ENCODE results near the gene CIDEA.

CIDEA gene

GRCh38 chr18:12262748-12263147 is 8.6 kb downstream of the CIDEA start:
- DNase-seq = no peak
- intact Hi-C loops (cut with DNase I) = no loop called here

- DNase-seq = no peak
- intact Hi-C loops (cut with DNase I) = no loop called here
Measured at GRCh38 chr18:12264864-12265263, 10.7 kb downstream of the CIDEA start.

DNA sequence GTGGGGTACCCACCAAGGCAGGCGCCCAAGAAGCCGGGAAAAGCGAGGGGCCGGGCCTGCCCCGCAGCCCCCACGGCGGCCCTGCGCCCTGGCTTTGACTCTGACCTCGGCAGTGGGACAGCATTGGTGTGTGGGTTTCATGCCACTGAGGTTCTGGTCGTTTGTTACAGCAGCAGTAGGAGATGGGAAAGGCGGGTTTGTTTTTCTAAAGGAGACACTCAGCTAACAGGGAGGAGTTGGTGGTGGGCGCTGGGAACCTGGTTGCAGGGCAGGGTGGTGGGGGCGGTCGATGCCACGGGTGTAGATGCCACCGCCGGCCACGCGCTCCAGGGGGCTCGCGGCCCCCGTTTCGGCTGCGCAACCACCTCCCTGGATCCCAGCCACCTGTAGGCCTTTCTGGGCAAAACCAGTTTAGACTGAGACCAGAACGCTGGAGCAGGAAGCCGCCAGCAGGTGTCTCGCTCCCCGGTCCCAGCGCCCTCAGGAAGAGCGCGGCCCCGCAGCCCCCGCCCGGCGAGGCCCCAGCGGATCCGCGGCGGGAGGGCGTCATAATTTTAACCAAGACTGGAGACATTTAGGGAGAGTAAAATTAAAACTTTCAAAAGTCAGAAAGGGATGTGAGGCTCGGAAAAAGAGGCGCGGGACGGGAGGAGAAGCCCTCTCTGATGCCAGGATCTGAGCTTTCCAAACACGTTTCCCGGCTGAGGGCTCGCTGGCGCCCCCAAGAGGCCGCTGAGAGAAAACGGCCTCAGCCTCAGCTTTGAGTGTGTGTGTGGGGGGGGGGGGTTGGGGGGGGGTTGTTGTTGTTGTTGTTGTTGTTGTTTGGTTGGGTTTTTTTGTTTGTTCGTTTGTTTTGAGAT is 17.4 kb downstream of the CIDEA start:
- intact Hi-C loops (cut with DNase I) = no loop called here
- peak; percentile 35 to 95 (median 67) for DNase-seq

GRCh38 chr18:12274793-12275192 is 20.6 kb downstream of the CIDEA start:
- peak in 1 of 10 donors; percentile 46 for DNase-seq
- intact Hi-C loops (cut with DNase I) = no loop called here

DNA sequence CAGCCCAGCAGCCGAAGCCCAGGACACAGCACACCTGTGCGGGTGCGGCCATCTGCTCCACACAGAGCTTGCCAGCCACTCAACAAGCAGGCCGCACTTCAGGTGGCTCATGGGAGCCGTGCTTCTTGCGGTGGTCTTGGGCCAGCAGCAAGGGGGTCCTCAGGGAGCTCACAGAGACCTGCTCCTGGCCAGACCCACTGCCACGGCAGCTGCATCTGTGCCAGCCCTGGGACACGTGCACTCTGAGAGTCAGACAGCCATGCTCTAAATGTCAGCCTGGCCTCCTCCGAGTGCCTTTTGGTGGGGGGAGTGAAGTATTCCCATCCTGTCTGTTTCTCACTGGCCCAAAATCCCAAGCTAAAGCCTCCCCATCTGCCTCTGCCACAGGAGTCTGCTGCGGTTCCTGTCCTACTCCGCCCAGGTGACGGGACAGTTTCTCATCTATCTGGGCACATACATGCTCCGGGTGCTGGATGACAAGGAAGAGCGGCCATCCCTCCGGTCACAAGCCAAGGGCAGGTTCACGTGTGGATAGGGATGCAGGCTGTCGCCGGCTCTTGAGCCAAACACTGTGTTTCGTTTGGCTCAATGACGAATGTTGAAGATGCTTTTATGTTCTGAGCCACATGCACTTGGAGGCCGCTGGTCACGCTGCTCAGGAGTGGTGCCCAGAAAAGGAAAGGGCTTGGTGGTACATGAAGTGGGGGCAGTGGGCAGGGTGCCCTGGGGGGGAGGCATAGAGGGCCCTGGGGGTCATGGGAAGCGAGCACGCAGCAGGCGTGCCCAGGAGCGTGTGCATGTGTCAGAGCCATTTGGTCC is 22.8 kb downstream of the CIDEA start:
- intact Hi-C loops (cut with DNase I) = no loop called here
- peak in 3 of 10 donors; percentile 45 to 61 (median 54) for DNase-seq

GRCh38 chr18:12278215-12278671 is 24.1 kb downstream of the CIDEA start:
- intact Hi-C loops (cut with DNase I) = no loop called here
- peak in 3 of 10 donors; percentile 30 to 65 (median 42) for DNase-seq

DNA sequence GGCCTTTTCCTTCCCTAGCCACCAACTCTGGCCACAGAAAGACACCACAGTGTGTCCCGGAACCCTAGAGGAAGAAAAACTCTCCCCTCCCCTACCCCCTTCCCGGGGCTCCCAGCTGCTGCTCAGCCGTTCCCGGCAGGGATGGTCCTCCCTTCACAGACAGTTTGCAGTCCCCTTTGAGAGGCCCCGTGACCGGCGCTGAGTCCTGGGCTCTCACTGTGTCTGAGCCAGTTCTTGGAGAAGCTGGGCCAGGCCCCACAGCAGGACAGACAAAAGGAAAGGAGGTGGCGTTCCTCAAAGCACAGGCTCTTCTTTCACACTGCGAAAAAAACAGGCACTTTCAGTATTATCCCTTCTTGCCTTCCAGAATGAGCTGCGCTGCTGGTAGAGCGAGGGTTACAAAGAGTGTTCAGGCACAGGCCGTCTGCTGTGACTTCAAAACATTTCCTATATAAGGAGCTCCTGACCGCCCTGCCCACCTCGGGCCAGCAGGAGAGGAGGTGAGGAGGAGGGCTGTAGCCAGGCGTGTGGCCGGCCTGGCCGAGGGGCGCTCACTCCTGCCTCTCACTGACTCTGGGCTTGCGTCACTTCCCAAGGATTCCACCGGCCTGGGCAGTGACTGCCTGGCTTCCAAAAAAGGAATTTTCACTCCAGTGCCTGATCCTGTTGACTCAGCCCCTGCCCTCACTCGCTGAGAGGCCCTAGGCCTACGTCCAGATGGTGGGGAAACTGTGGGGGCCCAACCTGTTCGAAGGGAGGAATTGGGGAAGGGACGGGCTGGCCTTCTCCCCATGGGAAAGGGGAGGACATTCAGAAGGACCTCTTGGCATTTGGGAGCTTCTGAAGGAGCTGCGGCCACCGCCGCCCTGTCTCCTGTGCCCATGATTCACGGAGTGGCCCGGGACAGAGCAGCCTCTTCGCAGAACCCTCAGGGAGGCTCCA is 24.9 kb downstream of the CIDEA start:
- intact Hi-C loops (cut with DNase I) = no loop called here
- peak in 5 of 10 donors; percentile 20 to 89 (median 52) for DNase-seq

- intact Hi-C loops (cut with DNase I) = no loop called here
- peak in 2 of 10 donors; percentile 57 to 59 for DNase-seq
Measured at GRCh38 chr18:12279781-12280531, 25.8 kb downstream of the CIDEA start.

DNA sequence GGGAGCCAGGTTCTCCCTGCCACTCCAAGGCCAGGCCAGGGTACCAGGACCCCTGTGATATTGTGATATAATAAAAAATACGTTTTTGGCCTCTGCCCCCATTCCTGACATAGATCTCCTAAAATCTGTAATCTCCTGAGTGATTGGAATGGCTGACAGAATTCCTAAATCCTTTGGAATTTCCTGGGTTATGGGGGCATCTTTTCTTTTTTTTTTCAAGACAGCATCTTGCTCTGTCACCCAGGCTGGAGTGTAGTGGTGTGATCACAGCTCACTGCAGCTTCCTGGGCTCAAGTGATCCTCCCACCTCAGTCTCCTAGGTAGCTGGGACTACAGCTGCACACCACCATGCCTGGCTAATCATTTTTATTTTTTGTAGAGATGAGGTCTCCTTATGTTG is 27.7 kb downstream of the CIDEA start:
- no peak for DNase-seq
- intact Hi-C loops (cut with DNase I) = no loop called here

DNA sequence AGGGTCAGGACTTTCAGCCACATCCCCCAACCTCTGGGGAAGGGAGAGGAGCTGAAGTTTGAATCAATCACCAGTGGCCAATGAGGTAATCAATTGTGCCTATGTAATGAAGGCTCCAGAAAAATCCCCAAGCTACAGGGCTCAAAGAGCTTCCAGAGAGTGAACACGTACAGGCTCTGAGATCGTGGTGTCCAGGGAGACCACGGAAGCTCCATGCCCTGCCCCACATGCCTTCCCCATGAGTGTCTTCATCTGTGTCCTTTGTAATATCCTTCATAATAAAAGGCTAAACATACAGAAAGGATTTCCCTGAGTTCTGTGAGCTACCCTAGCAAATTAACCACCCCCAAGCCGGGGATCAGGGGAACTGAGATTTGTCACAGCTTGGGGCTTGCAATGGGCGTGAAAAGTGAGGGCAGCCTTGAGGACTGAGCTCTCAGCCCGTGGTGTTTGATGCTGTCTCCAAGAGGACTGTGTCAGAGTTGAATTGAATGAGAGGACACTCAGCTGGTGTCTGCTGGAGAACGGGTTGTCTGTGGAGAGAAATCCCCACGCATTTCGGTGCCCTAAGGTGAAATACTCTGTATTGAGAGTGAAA is 28.4 kb downstream of the CIDEA start:
- DNase-seq = peak in 2 of 10 donors; percentile 20 to 50
- intact Hi-C loops (cut with DNase I) = no loop called here

DNA sequence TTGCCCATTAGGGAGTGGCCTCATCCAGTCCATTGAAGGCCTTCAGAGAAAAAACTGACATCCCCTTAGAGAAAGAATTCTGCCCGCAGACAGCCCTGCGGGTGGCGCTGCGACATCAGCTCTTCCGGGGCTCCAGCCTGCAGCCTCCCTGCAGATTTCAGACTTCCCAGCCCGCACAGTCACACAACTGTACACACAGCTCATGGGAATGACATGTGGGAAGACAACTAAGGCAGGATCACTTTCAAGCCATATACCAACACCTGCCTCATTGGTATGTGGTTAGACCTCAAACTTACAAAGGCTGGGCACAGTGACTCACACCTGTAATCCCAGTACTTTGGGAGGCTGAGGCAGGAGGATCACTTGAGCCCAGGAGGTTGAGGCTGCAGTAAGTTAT is 29.1 kb downstream of the CIDEA start:
- peak in 2 of 10 donors; percentile 16 to 49 for DNase-seq
- intact Hi-C loops (cut with DNase I) = no loop called here

GRCh38 chr18:12283666-12284065 is 29.5 kb downstream of the CIDEA start:
- intact Hi-C loops (cut with DNase I) = no loop called here
- DNase-seq = no peak

DNA sequence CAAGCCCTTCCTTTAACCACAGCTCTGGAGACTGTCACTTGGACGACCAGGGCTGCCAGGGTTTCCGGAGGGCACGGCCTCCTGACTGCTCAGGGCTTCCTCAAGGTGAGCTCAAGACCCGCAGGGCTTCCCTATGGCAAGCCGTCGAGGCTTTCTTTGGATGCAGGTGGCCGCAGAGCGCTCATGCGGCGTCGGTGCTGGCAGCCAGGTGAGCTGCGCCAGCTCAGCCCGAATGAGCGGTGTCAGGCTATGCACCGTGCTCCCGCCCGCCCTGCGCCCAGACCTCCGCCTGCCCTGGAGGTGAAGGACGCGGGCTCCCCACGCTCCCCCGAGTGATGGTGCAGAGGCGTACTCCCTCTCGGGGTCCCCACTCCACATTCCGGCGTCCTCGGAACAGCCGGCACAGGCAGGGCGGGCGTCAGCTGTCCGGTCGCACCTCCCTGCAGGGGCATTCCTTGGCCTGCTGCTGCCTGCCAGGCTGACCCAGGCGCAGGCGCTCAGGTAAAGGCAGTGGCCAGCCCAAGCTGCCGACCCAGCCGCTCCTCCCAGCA is 33.0 kb downstream of the CIDEA start:
- DNase-seq = peak in 2 of 10 donors; percentile 29 to 77
- intact Hi-C loops (cut with DNase I) = no loop called here

DNA sequence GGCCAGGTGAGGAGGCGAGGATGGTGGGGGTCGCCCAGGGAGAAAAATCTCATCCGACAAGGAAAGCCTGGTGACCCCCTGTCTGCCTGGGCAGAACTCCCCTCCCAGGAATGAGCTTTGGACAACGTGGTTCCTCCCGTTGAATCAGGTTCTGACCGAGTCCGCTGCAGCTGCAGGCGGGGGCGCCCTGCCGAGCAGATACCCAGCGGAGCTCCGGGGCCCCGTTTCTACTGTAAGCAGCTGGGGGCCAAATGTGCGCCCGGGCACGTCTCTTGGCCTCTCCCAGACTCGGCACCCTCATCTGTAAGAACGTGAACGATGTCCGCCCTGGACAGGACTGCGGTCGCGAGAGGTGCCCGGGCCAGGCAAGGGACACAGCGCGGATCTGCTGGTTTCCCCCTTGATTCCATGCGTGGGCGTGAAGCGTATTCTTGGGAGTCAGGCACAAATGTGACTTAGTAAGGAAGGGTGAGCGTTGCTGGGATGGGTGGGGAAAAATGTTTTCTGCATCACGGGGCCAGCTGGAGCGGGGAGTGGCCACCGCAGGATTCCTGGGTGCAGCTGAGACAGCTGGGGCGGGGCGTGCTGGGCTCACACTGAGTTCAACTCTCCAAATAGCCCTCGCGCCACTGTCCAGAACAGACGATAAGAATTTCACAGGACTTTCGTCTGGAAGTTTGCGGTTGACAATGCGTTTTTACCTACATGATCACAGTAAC is 33.7 kb downstream of the CIDEA start:
- intact Hi-C loops (cut with DNase I) = no loop called here
- DNase-seq = peak in 5 of 10 donors; percentile 17 to 87 (median 77)

DNA sequence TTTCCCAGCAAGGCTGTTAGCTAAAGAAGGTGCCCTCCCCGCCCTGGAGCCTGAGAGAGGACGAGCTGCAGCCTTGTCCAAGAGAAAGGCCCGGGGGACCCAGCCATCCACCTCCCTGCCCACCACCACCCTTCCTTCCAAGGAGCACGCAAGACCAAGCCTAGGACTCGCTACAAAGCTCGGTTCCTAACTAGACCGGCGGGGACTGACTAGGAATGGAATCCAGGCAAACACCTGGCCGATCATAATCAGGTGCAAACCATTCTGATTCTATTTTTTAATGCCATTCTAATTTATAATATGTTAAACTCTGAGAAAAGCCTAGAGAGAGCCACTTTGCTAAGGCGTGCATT is 34.2 kb downstream of the CIDEA start:
- intact Hi-C loops (cut with DNase I) = no loop called here
- DNase-seq = no peak

DNA sequence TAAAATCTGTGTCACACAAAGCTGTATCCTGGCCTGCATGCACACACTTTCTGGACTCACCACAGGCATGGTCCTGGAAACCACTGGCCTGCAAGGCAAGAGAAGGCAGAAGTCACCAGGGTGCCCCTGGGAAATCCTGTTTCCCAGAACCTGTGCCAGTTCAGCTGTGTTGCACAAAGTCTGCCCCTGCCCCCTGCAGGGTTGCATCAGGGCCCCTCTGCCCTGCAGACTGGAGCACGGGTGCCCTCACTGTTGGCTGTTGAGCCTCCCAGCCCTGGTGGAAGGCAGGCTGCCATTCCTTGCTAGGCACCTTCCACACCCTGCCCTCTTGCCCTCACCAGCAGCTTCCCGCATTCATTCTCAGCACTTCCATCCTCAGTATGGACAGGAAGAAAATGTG is 35.9 kb downstream of the CIDEA start:
- peak in 2 of 10 donors; percentile 14 to 51 for DNase-seq
- intact Hi-C loops (cut with DNase I) = no loop called here

- intact Hi-C loops (cut with DNase I) = no loop called here
- DNase-seq = peak in 2 of 10 donors; percentile 7 to 55
Measured at GRCh38 chr18:12291161-12291560, 37.0 kb downstream of the CIDEA start.

DNA sequence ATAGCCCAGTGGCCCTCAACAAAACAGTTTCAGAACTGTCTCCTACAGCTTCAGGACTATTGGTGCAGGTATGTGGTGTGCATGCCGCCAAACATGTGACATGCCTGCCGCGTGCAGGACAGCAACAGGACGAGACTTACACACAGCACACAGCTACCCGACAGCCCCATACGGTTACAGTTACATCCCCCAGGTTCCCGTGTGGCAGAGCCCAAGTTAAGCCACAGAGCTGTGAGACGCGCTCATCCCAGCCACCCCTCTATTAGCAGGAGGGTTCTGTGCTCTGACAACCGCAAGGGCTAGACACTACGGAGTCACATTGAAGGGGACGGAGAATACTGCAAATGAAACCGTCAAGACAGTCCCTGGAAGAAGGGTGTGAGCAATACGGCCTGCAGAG is 37.5 kb downstream of the CIDEA start:
- intact Hi-C loops (cut with DNase I) = no loop called here
- peak in 1 of 10 donors; percentile 66 for DNase-seq

Measured in posterior cingulate gyrus (tissue), 11 donors.